ENCODE data around the gene TTC17. TPM values are rescaled to one million over a fixed set of nuclear protein-coding genes. Genes with fewer than 3 reads are reported as not detected.

Gene TTC17
- total RNA-seq, 1 donor: 74.1 TPM

DNA sequence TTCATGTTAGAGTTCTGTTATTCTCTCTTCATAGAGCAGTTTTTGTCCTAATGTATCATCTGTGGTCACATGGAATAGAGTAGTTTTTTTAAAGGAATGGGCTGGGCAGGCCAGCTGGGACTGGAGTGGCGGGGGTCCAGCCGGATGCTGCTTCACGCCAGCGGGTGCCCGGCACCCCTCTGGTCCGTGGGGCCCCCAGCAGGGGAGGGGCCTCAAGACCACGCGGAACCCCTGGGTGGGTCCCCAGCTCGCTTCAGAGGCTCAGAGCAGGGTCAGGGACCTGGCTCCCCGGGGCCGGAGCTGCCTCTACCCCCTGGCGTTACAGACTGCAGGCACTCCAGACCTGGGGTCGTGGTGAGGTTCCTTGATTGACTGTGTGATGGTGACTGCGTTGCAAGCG is 162.8 kb downstream of the TTC17 start:
- no peak for DNase-seq (ENCODE audit: low read depth in 2 of 3, low spot score in 2 of 3)

DNA sequence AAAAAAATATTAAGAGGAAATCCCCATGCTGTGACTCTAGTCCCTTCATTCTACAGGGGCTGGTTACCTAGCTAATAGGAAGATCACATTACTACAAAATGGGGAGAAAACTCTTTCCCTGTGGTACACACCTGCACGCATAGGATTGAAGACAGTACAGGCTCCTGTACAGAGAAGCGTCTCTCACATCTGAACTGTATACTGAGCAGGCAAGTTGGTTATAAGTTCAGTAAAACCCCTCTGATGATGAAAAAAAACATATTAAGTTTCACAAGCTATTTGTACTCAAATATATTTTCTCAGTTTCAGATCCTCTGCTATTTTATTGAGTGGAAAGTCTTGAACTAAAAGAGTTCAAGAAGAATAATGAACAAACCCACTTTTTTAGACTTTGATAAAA is 164.9 kb downstream of the TTC17 start:
- no peak for DNase-seq (ENCODE audit: low read depth in 2 of 3, low spot score in 2 of 3)

DNA sequence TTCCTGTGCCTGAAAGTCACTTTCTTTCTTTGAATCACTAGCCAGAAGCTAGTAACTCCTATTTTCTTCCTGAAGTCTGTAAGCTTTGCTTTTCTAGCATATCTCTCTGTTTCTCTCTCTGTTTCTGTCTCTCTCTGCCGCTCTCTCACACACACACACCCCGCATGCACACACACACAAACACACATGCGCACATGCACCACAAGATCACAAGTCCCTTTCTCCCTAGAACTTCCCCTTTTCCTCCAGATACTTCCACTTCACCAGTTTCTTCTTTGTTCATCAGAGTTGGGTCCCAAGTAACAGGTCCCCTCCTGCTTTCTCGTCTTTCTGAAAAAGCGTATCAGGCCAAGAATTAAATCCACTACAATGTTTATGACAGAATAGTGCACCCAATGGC is 173.3 kb downstream of the TTC17 start:
- DNase-seq (ENCODE audit: low read depth in 2 of 3, low spot score in 2 of 3): no peak

DNA sequence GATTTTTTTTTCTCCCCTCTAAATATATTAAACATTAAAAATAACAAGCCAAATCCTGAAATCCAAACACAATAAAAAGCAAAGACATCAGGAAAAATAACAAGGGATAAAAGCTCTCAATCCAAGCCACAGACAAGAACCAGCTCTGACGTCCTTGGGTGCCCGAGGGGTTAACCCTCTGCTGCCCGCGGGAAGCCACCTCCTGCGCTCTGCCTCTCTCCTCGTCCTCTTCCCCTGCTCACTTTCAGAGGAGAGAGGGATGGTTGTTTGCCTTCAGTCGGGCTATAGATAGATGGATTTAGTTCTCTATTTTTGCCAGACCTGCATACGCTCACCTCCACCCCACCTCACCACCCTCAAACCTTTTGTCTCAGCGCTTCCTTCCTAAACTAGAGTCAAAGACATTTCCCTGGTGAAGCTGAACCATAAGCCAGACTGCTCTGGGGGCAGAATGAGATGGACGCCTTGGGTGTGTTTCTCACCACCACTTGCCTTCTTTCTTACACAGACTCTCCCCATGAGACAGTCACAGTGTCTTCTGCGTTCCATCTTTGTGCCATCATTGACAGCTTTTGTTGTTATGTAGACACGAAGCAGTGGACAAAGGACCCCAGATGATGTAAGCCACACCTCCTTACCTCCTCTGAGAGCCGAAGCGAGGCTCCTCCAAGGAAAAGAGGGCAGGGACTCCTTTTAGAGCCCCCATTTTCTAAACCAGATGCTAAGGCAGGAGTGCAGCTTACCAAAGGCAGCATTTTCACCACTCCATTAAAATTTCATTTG is 179.3 kb downstream of the TTC17 start:
- DNase-seq (ENCODE audit: low read depth in 2 of 3, low spot score in 2 of 3): no peak

DNA sequence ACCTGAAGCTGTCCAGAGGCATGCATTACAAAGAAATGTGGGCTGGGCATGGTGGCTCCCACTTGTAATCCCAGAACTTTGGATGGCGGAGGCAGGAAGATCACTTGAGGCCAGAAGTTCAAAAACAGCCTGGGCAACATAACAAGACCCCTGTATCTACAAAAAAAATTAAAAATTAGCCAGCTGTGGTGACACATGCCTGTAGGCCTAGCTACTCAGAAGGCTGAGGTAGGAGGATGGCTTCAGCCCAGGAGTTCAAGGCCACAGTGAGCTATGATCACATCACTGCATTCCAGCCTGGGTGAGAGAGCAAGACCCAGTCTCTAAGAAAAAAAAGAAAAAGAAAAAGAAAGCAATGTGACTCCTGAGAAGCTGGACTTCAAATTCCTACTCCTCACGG is 183.3 kb downstream of the TTC17 start:
- no peak for DNase-seq (ENCODE audit: low read depth in 2 of 3, low spot score in 2 of 3)

DNA sequence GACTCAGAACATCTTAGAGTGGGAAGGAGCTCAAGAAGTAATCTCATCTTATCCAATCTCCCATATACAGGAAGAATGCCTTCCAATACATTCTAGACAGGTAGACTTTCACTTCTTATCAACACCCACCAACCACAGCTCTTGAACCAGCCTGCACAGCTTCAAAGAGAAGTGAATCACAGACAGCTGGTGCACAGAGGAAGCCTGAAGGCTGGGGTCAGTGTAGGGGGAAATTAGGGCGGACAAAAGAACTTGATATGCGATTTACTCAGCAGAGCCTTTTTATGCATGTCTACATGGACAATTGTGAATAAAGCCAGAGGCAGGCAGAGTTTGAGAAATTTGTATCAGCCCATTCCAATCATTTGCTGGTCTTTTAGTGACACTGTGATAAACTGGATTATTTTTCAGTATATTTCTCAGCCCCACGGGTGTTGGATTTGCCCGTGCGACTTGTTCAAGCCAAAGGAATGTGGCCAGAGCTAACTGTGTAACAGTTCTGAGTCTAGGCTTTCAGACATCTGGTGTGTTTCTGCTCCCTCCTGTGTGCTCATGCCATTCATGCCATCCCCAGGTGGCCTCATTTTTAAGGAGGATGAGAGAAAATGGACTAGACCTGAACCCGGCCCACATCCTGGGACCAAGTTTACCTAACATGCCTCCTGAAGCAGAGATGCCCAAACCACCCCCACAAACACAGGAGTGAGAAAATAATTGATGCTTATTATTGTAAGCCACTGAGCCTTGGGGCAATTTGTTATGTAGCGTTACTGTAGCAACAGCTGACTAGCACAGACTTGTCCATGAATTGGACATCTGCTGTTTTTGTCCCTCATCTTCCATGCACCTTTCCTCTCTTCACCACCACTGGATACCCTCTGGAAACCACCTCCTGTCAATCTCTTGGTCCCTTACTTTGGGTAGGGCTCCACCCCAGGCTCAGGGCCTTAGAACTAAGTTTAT is 184.3 kb downstream of the TTC17 start:
- DNase-seq (ENCODE audit: low read depth in 2 of 3, low spot score in 2 of 3): no peak

Small RNA genes within 50 kb of the gene (small RNA-seq; reads per million reads assigned to genes)
- not detected for gene RF00019
- 0.34 reads per million for gene RN7SKP287

Other genes starting within 250 kb of the TTC17 start
- 32.9 TPM for gene API5, start 46.9 kb upstream of the TTC17 start, total RNA-seq

All from hematopoietic multipotent progenitor cell (in vitro differentiated cells).